Activated CD4-positive, alpha-beta T cell treated with anti-CD3 and anti-CD28 coated beads for 36 hours (primary cell): ENCODE measurements around the gene CADM4. TPM values are rescaled to one million over a fixed set of nuclear protein-coding genes. Genes with fewer than 3 reads are reported as not detected.

Experiments
- ATAC-seq: fragments of 200-7000 bp; cut with Tn5 transposase; one replicate; pipeline ENCODE4 v1.10.0; 2021; ENCODE audit warnings: mild to moderate bottlenecking, moderate library complexity
- CTCF ChIA-PET: fragments of 350-600 bp; sonication (Branson Sonifier 250); formaldehyde crosslinking; loops from one replicate; lab custom pipeline; 2021; ENCODE audit warnings: antibody characterized with exemption; lab: Charles Lee
- POLR2A ChIA-PET: fragments of 350-600 bp; sonication (Branson Sonifier 250); formaldehyde crosslinking; loops from one replicate; lab custom pipeline; 2021; ENCODE audit warnings: antibody characterized with exemption, inconsistent platforms; lab: Charles Lee
- DNase-seq: peaks from one replicate; pipeline ENCODE4 v3.0.0-alpha.2; 2020
- H3K27ac Mint-ChIP-seq: one replicate; pipeline ENCODE4 v1.8.0; 2021; ENCODE audit warnings: mixed read lengths
- H3K27me3 Mint-ChIP-seq: one replicate; pipeline ENCODE4 v1.8.0; 2021; ENCODE audit warnings: mixed read lengths
- H3K36me3 Mint-ChIP-seq: one replicate; pipeline ENCODE4 v1.8.0; 2021; ENCODE audit warnings: low read depth, mixed read lengths
- H3K4me1 Mint-ChIP-seq: one replicate; pipeline ENCODE4 v1.8.0; 2021; ENCODE audit warnings: mixed read lengths
- H3K4me3 Mint-ChIP-seq: one replicate; pipeline ENCODE4 v1.8.0; 2021; ENCODE audit warnings: mild to moderate bottlenecking, moderate library complexity, mixed read lengths
- H3K9me3 Mint-ChIP-seq: one replicate; pipeline ENCODE4 v1.8.0; 2021; ENCODE audit warnings: low read depth, mixed read lengths
- intact Hi-C, 2 experiments: fragments of 100-400 bp; cut with DNase I in 1 of 2; cut with micrococcal nuclease in 1 of 2; formaldehyde crosslinking; loops; one replicate each; pipeline versions ENCODE4 v1.14.2 to v1.15.1; 2022 to 2024; cut with DNase I, micrococcal nuclease
- total RNA-seq, 2 experiments: library from RNA; stranded (reverse); gene quantifications; one replicate each; pipeline ENCODE4 v1.2.3, GENCODE V29; 2021

CADM4 gene
- total RNA-seq, 2 experiments from 2014 or later: 0.53 to 0.61 TPM

- no peak for ATAC-seq
- DNase-seq: no peak
- H3K36me3 Mint-ChIP-seq: no peaks in the 10 kb centered on the region
- ChIA-PET POLR2A (no interaction called here), CTCF (interaction anchor here (0.7 kb wide), 1 partner anchor 188 kb away, joined by 3 read pairs; no protein-coding TSS in a partner anchor)
- peak overlapping the region; percentile 94 for H3K4me3 Mint-ChIP-seq
- peaks cover 24% of the 10 kb centered on the region for H3K4me1 Mint-ChIP-seq
- H3K27ac Mint-ChIP-seq: peak overlapping the region; percentile 99
- H3K27me3 Mint-ChIP-seq: no peaks in the 10 kb centered on the region
- H3K9me3 Mint-ChIP-seq: no peaks in the 10 kb centered on the region
- intact Hi-C loops: loop anchor here in 1 of 2 experiments (1.0 kb wide), 1 partner anchor 19 kb away; the partner anchor contains the start of gene CADM4
Observed at GRCh38 chr19:43620061-43621001, 19.3 kb downstream of the CADM4 start.

DNA sequence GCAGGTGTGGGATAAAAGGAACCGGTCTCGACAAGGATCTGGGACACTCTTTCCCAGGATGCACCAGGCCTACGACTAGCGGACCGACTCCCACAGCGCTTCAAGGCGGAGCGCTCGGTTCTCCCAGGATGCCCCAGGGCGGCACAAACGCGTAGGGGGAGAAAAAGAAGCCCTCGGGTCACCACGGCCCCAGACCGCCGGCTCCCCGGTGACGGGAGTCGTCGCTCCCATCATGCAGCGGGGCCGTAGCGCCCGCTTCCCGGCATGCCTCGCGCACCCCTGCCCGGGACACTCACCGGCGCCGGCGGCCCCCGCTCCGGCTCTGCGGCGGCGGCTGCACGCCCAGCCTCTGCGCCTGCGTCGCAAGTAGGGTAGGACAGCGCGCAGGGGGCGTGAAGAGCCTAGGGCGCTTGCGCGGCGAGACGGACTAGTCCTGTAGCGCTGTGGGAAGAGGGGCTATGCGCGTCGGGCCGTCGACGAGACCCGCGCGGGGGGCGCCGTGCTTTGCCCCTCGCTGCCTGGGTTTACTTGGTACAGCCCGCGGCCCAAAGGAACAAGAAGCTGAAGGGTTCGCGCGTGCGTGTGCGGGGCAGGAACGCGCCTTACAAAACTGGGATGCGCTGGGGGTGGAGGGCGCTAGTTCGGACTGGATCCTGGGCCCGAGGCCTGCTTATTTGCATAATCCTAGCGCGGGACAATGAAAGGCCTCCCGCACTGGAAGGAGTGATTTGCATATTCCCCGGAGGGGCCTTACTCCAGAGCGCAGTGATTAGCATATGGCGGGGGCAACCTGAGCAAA, 20.2 kb downstream of the CADM4 start, which contains the start of gene ZNF428:
Gene ZNF428, minus strand, starts transcription at position 368 of the 799 bp plus-strand sequence. CDS start 5,325 bp downstream, outside the sequence.
- intact Hi-C loops: loop anchor here (1.0 to 2.0 kb wide), 9 partner anchors 20 to 156 kb away; partner anchors contain the start of genes IRGQ (in 2 of the 2), PINLYP (in 2 of the 2), XRCC1 (in 2 of the 2) and ZNF576 (in 2 of the 2)
- peak; percentile 94 for DNase-seq
- POLR2A ChIA-PET: no interaction called here

GRCh38 chr19:43618921-43619261, 20.8 kb downstream of the CADM4 start:
- Mint-ChIP-seq H3K27ac (peak overlapping the region; percentile 99), H3K4me1 (peaks cover 11% of the 10 kb centered on the region), H3K4me3 (peak overlapping the region; percentile 94), H3K9me3 (no peaks in the 10 kb centered on the region), H3K36me3 (no peaks in the 10 kb centered on the region), H3K27me3 (no peaks in the 10 kb centered on the region)
- POLR2A ChIA-PET: interaction anchor here (0.7 kb wide), 1 partner anchor 114 kb away, joined by 3 read pairs; no protein-coding TSS in a partner anchor
- DNase-seq: peak; percentile 79
- CTCF ChIA-PET: no interaction called here
- ATAC-seq: peak; percentile 68
- intact Hi-C loops: loop anchor here (1.0 to 2.0 kb wide), 8 partner anchors 23 to 156 kb away; partner anchors contain the start of genes IRGQ (in 2 of the 2), PINLYP (in 2 of the 2), XRCC1 (in 2 of the 2) and ZNF576 (in 2 of the 2)

More for the DNA sequence above, 20.2 kb downstream of the CADM4 start, which contains the start of gene ZNF428:
- peak within 1 kb of the TSS; percentile 99 for H3K27ac Mint-ChIP-seq
- H3K27me3 Mint-ChIP-seq: no peaks in the 10 kb centered on the region
- H3K4me1 Mint-ChIP-seq: peaks cover 17% of the 10 kb centered on the region
- H3K4me3 Mint-ChIP-seq: peak within 1 kb of the TSS; percentile 94
- H3K9me3 Mint-ChIP-seq: no peaks in the 10 kb centered on the region
- no peaks in the 10 kb centered on the region for H3K36me3 Mint-ChIP-seq
- peak; percentile 92 for ATAC-seq
- CTCF ChIA-PET: no interaction called here

GRCh38 chr19:43616954-43617353, 22.7 kb downstream of the CADM4 start:
- ATAC-seq (no peak), DNase-seq (no peak)
- ChIA-PET POLR2A (no interaction called here), CTCF (interaction anchor here (1.1 kb wide), 1 partner anchor 61 kb away, joined by 4 read pairs; no protein-coding TSS in a partner anchor)
- Mint-ChIP-seq H3K27ac (no peak overlapping the region), H3K4me3 (no peak overlapping the region), H3K36me3 (peaks cover 2% of the 10 kb centered on the region), H3K4me1 (peaks cover 10% of the 10 kb centered on the region), H3K9me3 (no peaks in the 10 kb centered on the region), H3K27me3 (no peaks in the 10 kb centered on the region)
- intact Hi-C loops: no loop called here

GRCh38 chr19:43616306-43616705, 23.3 kb downstream of the CADM4 start:
- Mint-ChIP-seq H3K4me3 (no peak overlapping the region), H3K4me1 (peaks cover 10% of the 10 kb centered on the region), H3K27ac (no peak overlapping the region), H3K27me3 (no peaks in the 10 kb centered on the region), H3K36me3 (peaks cover 4% of the 10 kb centered on the region), H3K9me3 (no peaks in the 10 kb centered on the region)
- intact Hi-C loops: no loop called here
- POLR2A ChIA-PET: no interaction called here
- no peak for DNase-seq
- CTCF ChIA-PET: interaction anchor here (0.8 kb wide), 1 partner anchor 22 kb away, joined by 5 read pairs; no protein-coding TSS in a partner anchor
- no peak for ATAC-seq

DNA sequence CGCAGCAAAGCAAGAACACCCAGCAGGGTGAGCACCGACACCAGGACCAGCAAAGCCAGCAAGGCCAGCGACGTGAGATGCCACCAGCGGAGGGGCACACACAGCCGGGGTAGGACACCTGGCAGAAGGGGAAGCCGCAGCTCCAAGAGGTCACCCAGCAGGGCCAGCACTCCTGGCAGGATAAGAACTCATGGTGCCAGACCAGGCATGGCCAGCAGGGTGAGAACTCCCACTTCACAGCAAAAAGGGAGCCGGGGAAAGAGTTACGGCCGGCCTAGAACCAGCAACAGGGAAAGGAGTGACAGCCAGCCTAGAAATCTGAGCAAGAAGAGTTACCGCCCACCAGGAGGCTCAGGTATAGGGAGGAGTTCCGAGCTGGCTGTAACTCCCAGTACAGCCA, 27.3 kb downstream of the CADM4 start:
- ATAC-seq: no peak
- intact Hi-C loops: no loop called here
- no peak for DNase-seq
- Mint-ChIP-seq H3K27me3 (no peaks in the 10 kb centered on the region), H3K4me3 (no peak overlapping the region), H3K4me1 (no peaks in the 10 kb centered on the region), H3K9me3 (no peaks in the 10 kb centered on the region), H3K27ac (no peak overlapping the region), H3K36me3 (peaks cover 4% of the 10 kb centered on the region)
- ChIA-PET POLR2A (no interaction called here), CTCF (interaction anchor here (0.8 kb wide), 1 partner anchor 1112 kb away, joined by 3 read pairs; no protein-coding TSS in a partner anchor)

DNA sequence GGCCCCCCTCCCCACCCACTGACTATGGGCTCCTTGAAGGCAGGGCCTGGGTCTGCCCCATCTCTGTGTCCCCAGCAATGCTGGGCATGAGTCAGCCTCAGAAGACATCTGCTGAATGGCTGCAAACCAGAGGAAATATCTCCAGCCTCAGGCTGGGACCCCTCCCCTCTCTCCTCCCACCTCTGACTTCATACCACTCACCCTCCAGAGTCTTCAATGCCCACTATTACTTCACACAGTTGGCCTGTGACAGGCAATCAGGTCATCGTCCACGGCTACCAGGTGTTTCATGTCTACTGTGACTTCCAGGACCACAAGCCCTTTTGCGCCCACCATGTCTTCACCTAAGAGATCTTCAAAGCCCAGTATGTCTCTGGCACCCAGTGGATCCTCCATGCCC, 27.9 kb downstream of the CADM4 start, which contains the start of gene SRRM5:
Gene SRRM5, plus strand, starts transcription at position 301 of the 400 bp plus-strand sequence. Its CDS starts 34 bp downstream, at position 335.
- intact Hi-C loops: no loop called here
- DNase-seq (no peak), ATAC-seq (no peak)
- Mint-ChIP-seq H3K36me3 (peaks cover 4% of the 10 kb centered on the region), H3K27me3 (no peaks in the 10 kb centered on the region), H3K27ac (no peak within 1 kb of the TSS), H3K4me1 (no peaks in the 10 kb centered on the region), H3K4me3 (no peak within 1 kb of the TSS), H3K9me3 (no peaks in the 10 kb centered on the region)
- ChIA-PET POLR2A (no interaction called here), CTCF (no interaction called here)

DNA sequence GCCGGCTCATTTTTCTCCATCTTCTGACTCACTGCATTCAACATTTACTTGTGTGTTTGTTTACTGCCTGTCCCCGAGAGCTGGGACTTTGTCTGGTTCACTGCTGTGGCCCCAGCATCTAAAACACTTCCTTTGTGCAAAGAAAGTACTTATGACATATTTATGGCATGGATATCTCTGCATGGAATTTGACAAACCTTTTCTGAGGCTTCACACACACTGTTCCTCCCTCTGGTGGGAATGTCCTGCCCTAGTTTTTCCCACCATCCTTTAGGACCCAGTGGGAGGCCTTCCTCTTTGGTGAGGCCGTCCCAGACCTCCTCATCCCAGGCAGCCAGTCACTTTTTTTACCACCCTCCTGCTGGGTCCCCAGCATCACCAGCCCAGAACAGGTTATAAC, 29.2 kb downstream of the CADM4 start:
- no peak for ATAC-seq
- no peaks in the 10 kb centered on the region for H3K27me3 Mint-ChIP-seq
- H3K27ac Mint-ChIP-seq: no peak overlapping the region
- ChIA-PET CTCF (no interaction called here), POLR2A (no interaction called here)
- H3K4me3 Mint-ChIP-seq: no peak overlapping the region
- no peak for DNase-seq
- intact Hi-C loops: no loop called here
- H3K36me3 Mint-ChIP-seq: peaks cover 4% of the 10 kb centered on the region
- no peaks in the 10 kb centered on the region for H3K4me1 Mint-ChIP-seq
- no peaks in the 10 kb centered on the region for H3K9me3 Mint-ChIP-seq

DNA sequence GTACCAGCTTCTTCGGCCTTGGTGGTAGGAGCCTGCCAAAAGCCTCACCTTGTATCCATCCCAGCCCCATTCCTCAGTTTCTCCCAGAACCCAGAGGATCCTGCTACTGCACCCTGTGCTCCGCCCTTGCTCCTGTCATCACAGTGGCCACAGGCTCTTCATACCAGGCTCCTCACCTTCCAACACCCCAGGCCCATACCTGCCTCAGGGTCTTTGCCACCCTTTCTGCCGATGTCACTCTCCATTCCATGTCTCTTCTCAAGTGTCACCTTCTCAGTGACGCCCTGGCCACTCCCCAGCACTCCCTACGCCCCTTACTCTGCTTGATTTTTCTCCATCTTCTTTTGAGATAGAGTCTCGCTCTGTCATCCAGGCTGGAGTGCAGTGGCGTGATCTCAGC, 29.8 kb downstream of the CADM4 start:
- H3K4me1 Mint-ChIP-seq: no peaks in the 10 kb centered on the region
- no peak for DNase-seq
- ChIA-PET CTCF (no interaction called here), POLR2A (no interaction called here)
- H3K36me3 Mint-ChIP-seq: peaks cover 4% of the 10 kb centered on the region
- intact Hi-C loops: no loop called here
- H3K27me3 Mint-ChIP-seq: no peaks in the 10 kb centered on the region
- no peak for ATAC-seq
- H3K4me3 Mint-ChIP-seq: no peak overlapping the region
- H3K27ac Mint-ChIP-seq: no peak overlapping the region
- H3K9me3 Mint-ChIP-seq: no peaks in the 10 kb centered on the region

GRCh38 chr19:43607238-43608205, 32.1 kb downstream of the CADM4 start:
- intact Hi-C loops: no loop called here
- H3K9me3 Mint-ChIP-seq: no peaks in the 10 kb centered on the region
- POLR2A ChIA-PET: no interaction called here
- peaks cover 4% of the 10 kb centered on the region for H3K36me3 Mint-ChIP-seq
- peak; percentile 12 for ATAC-seq
- DNase-seq: no peak
- no peak overlapping the region for H3K4me3 Mint-ChIP-seq
- CTCF ChIA-PET: interaction anchor here (1.0 to 1.3 kb wide), 3 partner anchors 11 to 71 kb away, joined by 3 to 4 read pairs (median 3); partner anchors contain the start of gene ZNF576
- no peaks in the 10 kb centered on the region for H3K27me3 Mint-ChIP-seq
- H3K4me1 Mint-ChIP-seq: no peaks in the 10 kb centered on the region
- H3K27ac Mint-ChIP-seq: no peak overlapping the region
